T-helper 1 cell treated with Interleukin-12 subunit alpha and Interleukin-12 subunit beta and Interleukin-4 antibody, amounts not matched to agents 30 μg/mL and 1 μg/mL, for 36 hours (primary cell): ENCODE data around the gene CD46.

Experiments used
- H3K27ac Mint-ChIP-seq: one replicate; pipeline ENCODE4 v1.8.0; 2021; ENCODE audit warnings: mild to moderate bottlenecking, mixed read lengths
- H3K27me3 Mint-ChIP-seq: one replicate; pipeline ENCODE4 v1.8.0; 2021; ENCODE audit warnings: low read depth, mixed read lengths
- H3K36me3 Mint-ChIP-seq: one replicate; pipeline ENCODE4 v1.8.0; 2021; ENCODE audit warnings: low read depth, mixed read lengths
- H3K4me1 Mint-ChIP-seq: one replicate; pipeline ENCODE4 v1.8.0; 2021; ENCODE audit warnings: low read depth, mixed read lengths
- H3K4me3 Mint-ChIP-seq: one replicate; pipeline ENCODE4 v1.8.0; 2021; ENCODE audit warnings: mild to moderate bottlenecking, moderate library complexity, mixed read lengths
- H3K9me3 Mint-ChIP-seq: one replicate; pipeline ENCODE4 v1.8.0; 2021; ENCODE audit warnings: mixed read lengths

CD46 gene

GRCh38 chr1:207811319-207811718 is 59.5 kb downstream of the CD46 start:
- peaks cover 54% of the 10 kb centered on the region for H3K36me3 Mint-ChIP-seq
- no peak overlapping the region for H3K27ac Mint-ChIP-seq
- H3K4me1 Mint-ChIP-seq, result peaks cover 56% of the 10 kb centered on the region
- no peak overlapping the region for H3K4me3 Mint-ChIP-seq
- H3K27me3 Mint-ChIP-seq, result no peaks in the 10 kb centered on the region
- no peaks in the 10 kb centered on the region for H3K9me3 Mint-ChIP-seq

GRCh38 chr1:207811920-207812720 is 60.3 kb downstream of the CD46 start:
- Mint-ChIP-seq H3K36me3 (peaks cover 49% of the 10 kb centered on the region), H3K4me3 (no peak overlapping the region), H3K27ac (no peak overlapping the region), H3K4me1 (peaks cover 56% of the 10 kb centered on the region), H3K9me3 (no peaks in the 10 kb centered on the region), H3K27me3 (no peaks in the 10 kb centered on the region)

- Mint-ChIP-seq H3K36me3 (peaks cover 52% of the 10 kb centered on the region), H3K4me1 (peaks cover 55% of the 10 kb centered on the region), H3K4me3 (no peak overlapping the region), H3K9me3 (no peaks in the 10 kb centered on the region), H3K27me3 (no peaks in the 10 kb centered on the region), H3K27ac (no peak overlapping the region)
These were observed 61.1 kb downstream of the CD46 start for GRCh38 chr1:207812778-207813511.

DNA sequence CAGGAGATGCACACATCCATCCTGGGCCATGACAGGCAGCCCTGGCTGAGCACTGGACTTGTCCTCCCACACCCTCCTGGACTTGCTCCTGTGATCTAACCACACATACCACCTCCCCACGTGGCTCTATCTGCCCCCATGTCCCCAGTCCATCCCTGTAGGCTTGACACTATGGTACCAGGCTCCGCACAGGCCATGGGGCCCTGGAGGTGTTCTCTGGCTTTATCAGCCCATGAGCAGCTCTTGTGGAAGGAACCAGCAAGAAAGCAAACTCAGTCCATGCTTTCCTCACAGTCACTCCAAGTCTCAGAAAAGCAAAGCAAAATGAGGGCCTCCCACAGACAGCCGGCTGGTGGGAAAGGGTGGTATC is 61.6 kb downstream of the CD46 start:
- H3K4me3 Mint-ChIP-seq, result no peak overlapping the region
- H3K4me1 Mint-ChIP-seq, result peaks cover 50% of the 10 kb centered on the region
- no peaks in the 10 kb centered on the region for H3K9me3 Mint-ChIP-seq
- H3K27ac Mint-ChIP-seq, result no peak overlapping the region
- H3K27me3 Mint-ChIP-seq, result no peaks in the 10 kb centered on the region
- H3K36me3 Mint-ChIP-seq, result peaks cover 49% of the 10 kb centered on the region

DNA sequence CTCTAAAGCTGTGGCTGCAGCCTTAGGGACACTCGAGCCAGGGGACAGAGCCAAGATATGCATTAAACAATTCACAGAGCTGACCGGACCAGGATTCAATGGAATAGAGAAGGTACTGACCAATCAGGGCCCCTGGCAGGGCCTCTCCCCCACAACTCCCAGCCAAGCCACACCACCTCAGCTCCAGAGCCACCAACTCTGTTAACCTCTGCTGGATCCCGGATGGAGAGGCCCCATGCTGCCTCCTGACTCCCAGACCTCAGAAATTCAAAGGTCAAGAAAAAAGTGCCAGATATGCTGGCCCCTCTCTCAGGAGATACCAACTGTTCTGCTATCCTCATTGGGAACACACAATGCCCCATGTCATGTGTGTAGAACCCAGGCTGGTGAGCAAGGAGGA is 62.1 kb downstream of the CD46 start:
- H3K27ac Mint-ChIP-seq, result no peak overlapping the region
- no peaks in the 10 kb centered on the region for H3K27me3 Mint-ChIP-seq
- H3K9me3 Mint-ChIP-seq, result no peaks in the 10 kb centered on the region
- peaks cover 47% of the 10 kb centered on the region for H3K4me1 Mint-ChIP-seq
- H3K4me3 Mint-ChIP-seq, result no peak overlapping the region
- peaks cover 48% of the 10 kb centered on the region for H3K36me3 Mint-ChIP-seq

DNA sequence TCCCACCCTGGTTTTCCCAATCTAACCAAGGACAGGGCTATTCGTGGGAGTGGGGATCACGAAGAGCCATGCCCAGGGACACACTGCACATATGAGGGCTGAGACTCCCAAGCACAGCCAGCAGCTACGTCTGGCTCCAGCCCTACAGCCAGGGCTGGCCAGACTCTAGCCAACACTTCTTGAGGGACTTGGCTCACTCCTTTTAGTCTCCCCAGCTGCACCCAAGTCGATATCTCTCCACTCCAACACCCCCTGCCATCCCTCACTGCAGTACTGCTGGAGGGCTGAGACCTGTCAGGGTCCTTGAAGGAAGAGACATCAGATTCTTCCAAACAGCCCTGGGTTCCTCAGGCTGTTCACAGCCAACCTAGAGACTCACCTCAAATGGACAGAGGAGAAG is 62.6 kb downstream of the CD46 start:
- H3K4me3 Mint-ChIP-seq, result no peak overlapping the region
- H3K4me1 Mint-ChIP-seq, result peaks cover 44% of the 10 kb centered on the region
- no peak overlapping the region for H3K27ac Mint-ChIP-seq
- peaks cover 43% of the 10 kb centered on the region for H3K36me3 Mint-ChIP-seq
- H3K9me3 Mint-ChIP-seq, result no peaks in the 10 kb centered on the region
- H3K27me3 Mint-ChIP-seq, result no peaks in the 10 kb centered on the region

GRCh38 chr1:207815466-207815865 is 63.6 kb downstream of the CD46 start:
- H3K27me3 Mint-ChIP-seq, result no peaks in the 10 kb centered on the region
- H3K36me3 Mint-ChIP-seq, result peaks cover 41% of the 10 kb centered on the region
- peak overlapping the region; percentile 32 for H3K4me3 Mint-ChIP-seq
- peaks cover 47% of the 10 kb centered on the region for H3K4me1 Mint-ChIP-seq
- no peaks in the 10 kb centered on the region for H3K9me3 Mint-ChIP-seq
- peak overlapping the region; percentile 32 for H3K27ac Mint-ChIP-seq

DNA sequence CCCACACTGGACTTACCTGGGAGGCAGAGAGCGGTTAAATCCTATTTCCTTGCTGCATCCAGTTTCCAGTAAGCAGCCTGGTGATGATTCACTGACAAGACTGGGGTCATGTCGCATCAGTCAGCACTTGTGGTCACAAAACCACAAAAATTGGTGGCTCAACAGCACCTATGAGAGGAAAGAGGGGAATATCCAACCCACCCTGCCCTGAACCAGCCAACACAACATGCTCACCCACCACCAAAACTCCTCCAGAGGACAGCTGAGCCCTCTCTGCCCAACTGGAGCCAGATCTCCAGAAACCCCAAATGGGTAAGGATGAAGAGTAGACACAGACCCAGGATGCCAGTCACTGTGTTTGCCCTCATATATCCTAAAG is 64.0 kb downstream of the CD46 start:
- Mint-ChIP-seq H3K9me3 (no peaks in the 10 kb centered on the region), H3K4me3 (peak overlapping the region; percentile 32), H3K36me3 (peaks cover 38% of the 10 kb centered on the region)

GRCh38 chr1:207817166-207817565 is 65.3 kb downstream of the CD46 start:
- H3K4me3 Mint-ChIP-seq, result no peak overlapping the region
- H3K9me3 Mint-ChIP-seq, result no peaks in the 10 kb centered on the region
- H3K27ac Mint-ChIP-seq, result peak overlapping the region; percentile 63
- peaks cover 49% of the 10 kb centered on the region for H3K4me1 Mint-ChIP-seq
- H3K27me3 Mint-ChIP-seq, result no peaks in the 10 kb centered on the region
- H3K36me3 Mint-ChIP-seq, result peaks cover 38% of the 10 kb centered on the region

More for the DNA sequence above, 64.0 kb downstream of the CD46 start:
- Mint-ChIP-seq H3K27ac (peak overlapping the region; percentile 32), H3K27me3 (no peaks in the 10 kb centered on the region), H3K4me1 (peaks cover 49% of the 10 kb centered on the region)

GRCh38 chr1:207817778-207818751 is 66.2 kb downstream of the CD46 start:
- Mint-ChIP-seq H3K27me3 (no peaks in the 10 kb centered on the region), H3K36me3 (peaks cover 38% of the 10 kb centered on the region), H3K9me3 (no peaks in the 10 kb centered on the region), H3K27ac (no peak overlapping the region), H3K4me1 (peaks cover 58% of the 10 kb centered on the region), H3K4me3 (no peak overlapping the region)

DNA sequence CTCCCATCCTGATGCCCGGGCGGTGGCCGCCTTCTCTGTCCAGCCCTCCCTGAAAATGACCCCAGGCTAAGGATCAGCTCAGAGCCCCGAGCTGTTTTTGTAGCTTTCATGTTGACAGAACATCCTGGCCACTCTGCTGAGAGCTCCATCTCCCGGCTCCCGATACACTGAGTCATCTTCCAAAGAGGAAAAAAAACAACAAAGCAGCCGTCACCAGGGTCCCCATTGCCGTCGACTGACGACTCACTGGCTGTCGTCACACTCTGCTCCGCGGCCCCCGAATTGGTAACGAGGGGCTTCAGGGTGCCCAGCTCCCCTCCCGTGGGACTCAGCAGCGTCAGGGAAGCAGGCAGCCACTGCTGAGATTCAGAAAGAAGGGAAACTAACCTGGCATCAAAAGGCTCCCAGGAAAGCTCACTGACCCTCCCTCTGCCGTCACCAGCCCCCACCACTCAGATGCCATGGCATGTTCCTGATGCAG is 67.2 kb downstream of the CD46 start:
- H3K36me3 Mint-ChIP-seq, result peaks cover 40% of the 10 kb centered on the region
- H3K27me3 Mint-ChIP-seq, result peaks cover 3% of the 10 kb centered on the region
- H3K4me3 Mint-ChIP-seq, result no peak overlapping the region
- no peaks in the 10 kb centered on the region for H3K9me3 Mint-ChIP-seq
- H3K27ac Mint-ChIP-seq, result no peak overlapping the region
- H3K4me1 Mint-ChIP-seq, result peaks cover 60% of the 10 kb centered on the region

DNA sequence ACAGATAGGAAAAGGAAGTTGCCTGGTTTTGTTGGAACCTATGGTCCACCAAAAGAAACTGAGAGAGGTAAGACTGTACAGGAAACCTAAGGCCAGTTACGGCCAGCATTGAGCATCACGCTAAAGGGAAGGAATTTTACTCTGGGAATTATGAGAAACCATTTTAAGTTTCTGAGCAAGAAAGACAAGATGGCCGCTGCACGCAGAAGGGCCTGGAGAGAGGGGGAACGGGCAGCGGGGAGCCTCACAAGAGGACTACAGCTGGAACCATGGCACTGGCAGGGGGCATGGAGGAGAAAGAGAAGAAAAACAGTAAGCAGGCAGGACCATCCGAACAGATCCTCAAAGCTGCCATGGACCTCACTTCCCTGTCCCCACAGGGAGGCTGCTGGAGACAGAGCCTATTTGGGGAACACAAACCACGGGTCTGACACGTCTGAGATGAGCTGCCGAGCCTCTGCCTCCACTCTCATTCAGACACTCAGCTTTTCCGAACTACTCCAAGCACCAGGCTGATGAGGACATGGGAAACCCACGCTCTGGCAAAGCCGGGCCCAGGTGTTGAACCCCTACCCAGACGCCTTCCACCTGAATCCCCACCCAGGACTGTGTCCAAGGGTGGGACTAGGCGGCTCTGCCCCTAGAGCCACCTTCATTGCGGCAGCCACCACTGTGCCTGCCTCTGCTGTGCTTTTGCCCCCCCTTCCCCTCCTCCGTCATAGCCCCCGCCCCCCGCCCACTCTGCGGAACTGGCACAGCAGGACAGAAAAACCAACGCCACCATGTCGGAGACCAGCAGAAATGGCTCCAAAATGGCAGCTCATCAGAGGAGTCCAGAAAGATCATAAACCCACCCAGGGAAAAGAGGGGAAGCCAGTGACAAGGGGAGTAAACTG is 69.0 kb downstream of the CD46 start:
- peaks cover 4% of the 10 kb centered on the region for H3K27me3 Mint-ChIP-seq
- H3K4me1 Mint-ChIP-seq, result peaks cover 68% of the 10 kb centered on the region
- H3K9me3 Mint-ChIP-seq, result no peaks in the 10 kb centered on the region
- H3K36me3 Mint-ChIP-seq, result peaks cover 33% of the 10 kb centered on the region
- no peak overlapping the region for H3K4me3 Mint-ChIP-seq
- H3K27ac Mint-ChIP-seq, result no peak overlapping the region

DNA sequence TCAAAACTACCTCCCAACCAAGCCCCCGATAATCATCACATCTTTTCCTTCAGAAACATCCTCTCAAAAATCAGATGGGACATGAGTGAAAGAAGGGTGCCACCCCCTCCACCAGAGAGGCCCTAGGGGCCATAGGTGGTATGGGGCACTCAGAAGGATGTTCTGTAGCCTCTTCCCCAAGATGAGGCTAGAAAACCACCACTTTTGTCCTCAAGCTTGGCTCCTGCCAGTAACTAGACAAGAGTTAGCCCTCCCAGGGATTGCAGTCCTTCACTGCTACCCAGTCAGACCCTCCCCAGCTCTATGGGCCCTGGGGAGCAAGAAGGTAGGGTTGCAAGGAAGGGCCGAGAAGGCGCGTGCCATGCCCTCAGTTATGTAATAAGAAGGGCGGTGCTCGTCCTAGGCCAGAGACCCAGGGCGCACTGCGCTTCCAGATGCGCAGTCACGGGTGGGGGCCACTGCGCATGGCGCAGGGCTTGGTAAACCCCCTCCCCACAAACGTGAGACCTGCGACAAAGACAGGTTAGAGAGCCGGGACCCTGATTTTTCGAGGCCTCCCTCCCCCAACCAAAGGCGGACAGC is 69.7 kb downstream of the CD46 start:
- Mint-ChIP-seq H3K36me3 (peaks cover 28% of the 10 kb centered on the region), H3K4me3 (no peak overlapping the region), H3K27me3 (peaks cover 4% of the 10 kb centered on the region), H3K27ac (no peak overlapping the region), H3K9me3 (no peaks in the 10 kb centered on the region), H3K4me1 (peaks cover 68% of the 10 kb centered on the region)
